Keratinocyte (primary cell): Measurements from ENCODE around the gene KLF8. TPM values are rescaled to one million over a fixed set of nuclear protein-coding genes. Genes with fewer than 3 reads are reported as not detected.

Source experiments
- DNase-seq: peaks from one replicate; pipeline ENCODE4 v3.0.0-alpha.2; 2011; ENCODE audit warnings: low read depth, missing footprints, low spot score
- FAIRE-seq: peaks from 2 replicates; lab custom pipeline; 2011; peaks lifted over from hg19 to GRCh38; lab: Jason Lieb, UNC
- H2AFZ ChIP-seq: 2 replicates; pipeline ENCODE4 v1.6.0; 2012; ENCODE audit warnings: low read length, control low read depth, inconsistent platforms; ENCODE audit not compliant: control insufficient read depth
- H3K27ac ChIP-seq: 2 replicates; pipeline ENCODE4 v1.5.1; 2011; ENCODE audit warnings: low read length; ENCODE audit not compliant: control insufficient read depth, insufficient read depth
- H3K27me3 ChIP-seq: 3 replicates; pipeline ENCODE4 v1.6.0; 2011; ENCODE audit warnings: low read length; ENCODE audit not compliant: control insufficient read depth, insufficient read depth; ENCODE audit errors: extremely low read depth
- H3K36me3 ChIP-seq, 2 experiments: 2 replicates in 1 of 2; 3 replicates in 1 of 2; pipeline ENCODE4 v1.5.1; 2011; ENCODE audit warnings: low read length in 2 of 2, mild to moderate bottlenecking in 1 of 2; ENCODE audit not compliant: control insufficient read depth in 2 of 2, insufficient read depth in 2 of 2; ENCODE audit errors: extremely low read depth in 1 of 2
- H3K4me1 ChIP-seq: 3 replicates; pipeline ENCODE4 v1.5.1; 2011; ENCODE audit warnings: low read length; ENCODE audit not compliant: control insufficient read depth, insufficient read depth; ENCODE audit errors: extremely low read depth
- H3K4me2 ChIP-seq: 3 replicates; pipeline ENCODE4 v1.6.0; 2011; ENCODE audit warnings: low read depth, low read length; ENCODE audit not compliant: control insufficient read depth, insufficient read depth; ENCODE audit errors: extremely low read depth
- H3K4me3 ChIP-seq, 3 experiments: fragments of 200-600 bp in 1 of 3; sonication (generic) in 1 of 3; 2 replicates in 2 of 3; 3 replicates in 1 of 3; pipeline ENCODE4 v1.5.1; 2011 to 2016; ENCODE audit warnings: low read length in 3 of 3, mild to moderate bottlenecking in 3 of 3, control low read depth in 2 of 3, inconsistent platforms in 1 of 3, low read depth in 1 of 3, mixed read lengths in 1 of 3, mixed run types in 1 of 3, moderate library complexity in 1 of 3; ENCODE audit not compliant: control insufficient read depth in 2 of 3, insufficient read depth in 2 of 3; ENCODE audit errors: extremely low read depth in 1 of 3
- H3K79me2 ChIP-seq: 2 replicates; pipeline ENCODE4 v1.6.0; 2012; ENCODE audit warnings: low read length; ENCODE audit not compliant: control insufficient read depth, insufficient read depth
- H3K9ac ChIP-seq: 3 replicates; pipeline ENCODE4 v1.6.0; 2011; ENCODE audit warnings: low read length; ENCODE audit not compliant: control insufficient read depth, insufficient read depth; ENCODE audit errors: extremely low read depth
- H3K9me1 ChIP-seq: 3 replicates; pipeline ENCODE4 v1.6.0; 2011; ENCODE audit warnings: low read length; ENCODE audit not compliant: control insufficient read depth, insufficient read depth; ENCODE audit errors: extremely low read depth
- H3K9me3 ChIP-seq: 2 replicates; pipeline ENCODE4 v1.5.1; 2012; ENCODE audit warnings: low read depth, low read length; ENCODE audit not compliant: control insufficient read depth
- H4K20me1 ChIP-seq: 3 replicates; pipeline ENCODE4 v1.6.0; 2011; ENCODE audit warnings: low read length; ENCODE audit not compliant: control insufficient read depth, insufficient read depth; ENCODE audit errors: extremely low read depth
- CTCF ChIP-seq, 3 experiments: IDR thresholded peaks in 1 of 3; conservative IDR thresholded peaks in 1 of 3; optimal IDR thresholded peaks in 1 of 3; 2 replicates in 2 of 3; 3 replicates in 1 of 3; pipeline versions ENCODE3 to v1.5.1; 2011; ENCODE audit warnings: low read length in 3 of 3, mild to moderate bottlenecking in 3 of 3, moderate library complexity in 2 of 3, control low read depth in 1 of 3, inconsistent platforms in 1 of 3; ENCODE audit not compliant: insufficient read depth in 2 of 3; ENCODE audit errors: extremely low read depth in 1 of 3
- EZH2 ChIP-seq: IDR thresholded peaks from one replicate; pipeline ENCODE4 v1.6.1; 2012; ENCODE audit warnings: inconsistent platforms, mild to moderate bottlenecking, low read length, moderate library complexity
- dilution Hi-C: fragments of 300-500 bp; cut with MboI; formaldehyde crosslinking; loops from one replicate; pipeline ENCODE4 v1.7.0; 2020; ENCODE audit warnings: low sequenced_read_pairs; ENCODE audit not compliant: extremely low pct_ligation_motif_present
- polyA plus RNA-seq, 5 experiments: library from polyadenylated mRNA; depleted of rRNA in 3 of 5; stranded (reverse) in 3 of 5; stranded (forward) in 1 of 5; unstranded in 1 of 5; fragments of >200 nt; gene quantifications; 1 replicate in 1 of 5; 2 replicates in 3 of 5; 3 replicates in 1 of 5; pipeline versions ENCODE4 v1.2.1 to v1.2.3, GENCODE V29; 2011 to 2012; ENCODE audit warnings: missing spikeins in 2 of 5, low read depth in 1 of 5, low replicate concordance in 1 of 5

The KLF8 gene
- polyA plus RNA-seq, 1 donor (not counting 4 experiments of a cell fraction or from before 2014, with no cell fraction given): 17.0 TPM

- H3K9ac ChIP-seq: no peak overlapping the region
- TF ChIP-seq CTCF (optimal IDR thresholded peaks at IDR 0.05 in 1 of 3, IDR thresholded peaks at IDR 0.05 in 1 of 3, conservative IDR thresholded peaks at IDR 0.05 in 1 of 3; ENCODE audit: extremely low read depth in 1 of 3, insufficient read depth in 2 of 3, low read length in 3 of 3) (no peak), EZH2 (no peak)
- H3K4me2 ChIP-seq: no peak overlapping the region
- no peaks in the 10 kb centered on the region for H3K9me1 ChIP-seq
- no peak overlapping the region for H2AFZ ChIP-seq
- no peaks in the 10 kb centered on the region for H3K4me1 ChIP-seq
- DNase-seq: no peak
- no peaks in the 10 kb centered on the region for H4K20me1 ChIP-seq
- no peaks in the 10 kb centered on the region for H3K27me3 ChIP-seq
- H3K4me3 ChIP-seq: no peak overlapping the region
- dilution Hi-C loops: no loop called here
- H3K27ac ChIP-seq: no peak overlapping the region
- no peaks in the 10 kb centered on the region for H3K79me2 ChIP-seq
- no peaks in the 10 kb centered on the region for H3K9me3 ChIP-seq
- no peak for FAIRE-seq
- no peaks in the 10 kb centered on the region for H3K36me3 ChIP-seq
Measured at GRCh38 chrX:56222473-56223000, 9.6 kb upstream of the KLF8 start.

- H4K20me1 ChIP-seq: no peaks in the 10 kb centered on the region
- TF ChIP-seq CTCF (optimal IDR thresholded peaks at IDR 0.05 in 1 of 3, IDR thresholded peaks at IDR 0.05 in 1 of 3, conservative IDR thresholded peaks at IDR 0.05 in 1 of 3; ENCODE audit: extremely low read depth in 1 of 3, insufficient read depth in 2 of 3, low read length in 3 of 3) (no peak), EZH2 (no peak)
- dilution Hi-C loops: no loop called here
- DNase-seq (no peak), FAIRE-seq (no peak)
- H3K4me2 ChIP-seq: no peak overlapping the region
- no peak overlapping the region for H3K27ac ChIP-seq
- no peak overlapping the region for H2AFZ ChIP-seq
- no peaks in the 10 kb centered on the region for H3K27me3 ChIP-seq
- no peaks in the 10 kb centered on the region for H3K4me1 ChIP-seq
- no peaks in the 10 kb centered on the region for H3K79me2 ChIP-seq
- H3K36me3 ChIP-seq: no peaks in the 10 kb centered on the region
- no peak overlapping the region for H3K9ac ChIP-seq
- no peak overlapping the region for H3K4me3 ChIP-seq
- no peaks in the 10 kb centered on the region for H3K9me1 ChIP-seq
- H3K9me3 ChIP-seq: no peaks in the 10 kb centered on the region
Measured at GRCh38 chrX:56226980-56227379, 5.2 kb upstream of the KLF8 start.
